Measurements from ENCODE around the gene LPP.

Gene LPP

DNA sequence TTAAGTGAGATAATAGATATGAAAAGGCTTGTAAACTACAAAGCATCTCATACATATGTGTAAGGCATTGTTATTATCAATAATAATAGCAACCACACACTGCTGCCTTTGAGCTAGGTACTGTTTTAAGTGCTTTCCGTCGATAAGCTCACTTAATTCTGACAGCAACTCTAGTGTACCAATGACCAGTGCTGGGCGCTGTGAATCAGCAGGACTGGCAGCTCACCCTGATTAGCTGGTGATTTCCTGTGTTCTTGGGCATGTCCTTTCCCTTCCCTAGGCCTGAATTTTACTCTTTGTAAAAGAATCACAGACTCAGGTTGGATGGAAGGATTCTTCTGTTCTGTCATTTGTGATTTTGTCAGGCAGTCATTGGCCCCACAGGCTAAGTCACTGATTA, 215.6 kb downstream of the LPP start:
- CTCF ChIA-PET, result interaction anchor here (0.8 kb wide), 1 partner anchor 370 kb away, joined by 3 read pairs; no protein-coding TSS in a partner anchor
- POLR2A ChIA-PET, result no interaction called here
- no peak for DNase-seq (ENCODE audit: extremely low spot score)
- TF ChIP-seq, protein P1, sequence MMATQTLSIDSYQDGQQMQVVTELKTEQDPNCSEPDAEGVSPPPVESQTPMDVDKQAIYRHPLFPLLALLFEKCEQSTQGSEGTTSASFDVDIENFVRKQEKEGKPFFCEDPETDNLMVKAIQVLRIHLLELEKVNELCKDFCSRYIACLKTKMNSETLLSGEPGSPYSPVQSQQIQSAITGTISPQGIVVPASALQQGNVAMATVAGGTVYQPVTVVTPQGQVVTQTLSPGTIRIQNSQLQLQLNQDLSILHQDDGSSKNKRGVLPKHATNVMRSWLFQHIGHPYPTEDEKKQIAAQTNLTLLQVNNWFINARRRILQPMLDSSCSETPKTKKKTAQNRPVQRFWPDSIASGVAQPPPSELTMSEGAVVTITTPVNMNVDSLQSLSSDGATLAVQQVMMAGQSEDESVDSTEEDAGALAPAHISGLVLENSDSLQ (IDR thresholded peaks at IDR 0.05), result peak; percentile 23; the same call in 1 of the 2 replicates
- TF ChIP-seq ELF4 (IDR thresholded peaks at IDR 0.05) (no peak), CTBP1 (IDR thresholded peaks at IDR 0.05; ENCODE audit: borderline replicate concordance) (no peak), FOXK2 (IDR thresholded peaks at IDR 0.05) (no peak)

DNA sequence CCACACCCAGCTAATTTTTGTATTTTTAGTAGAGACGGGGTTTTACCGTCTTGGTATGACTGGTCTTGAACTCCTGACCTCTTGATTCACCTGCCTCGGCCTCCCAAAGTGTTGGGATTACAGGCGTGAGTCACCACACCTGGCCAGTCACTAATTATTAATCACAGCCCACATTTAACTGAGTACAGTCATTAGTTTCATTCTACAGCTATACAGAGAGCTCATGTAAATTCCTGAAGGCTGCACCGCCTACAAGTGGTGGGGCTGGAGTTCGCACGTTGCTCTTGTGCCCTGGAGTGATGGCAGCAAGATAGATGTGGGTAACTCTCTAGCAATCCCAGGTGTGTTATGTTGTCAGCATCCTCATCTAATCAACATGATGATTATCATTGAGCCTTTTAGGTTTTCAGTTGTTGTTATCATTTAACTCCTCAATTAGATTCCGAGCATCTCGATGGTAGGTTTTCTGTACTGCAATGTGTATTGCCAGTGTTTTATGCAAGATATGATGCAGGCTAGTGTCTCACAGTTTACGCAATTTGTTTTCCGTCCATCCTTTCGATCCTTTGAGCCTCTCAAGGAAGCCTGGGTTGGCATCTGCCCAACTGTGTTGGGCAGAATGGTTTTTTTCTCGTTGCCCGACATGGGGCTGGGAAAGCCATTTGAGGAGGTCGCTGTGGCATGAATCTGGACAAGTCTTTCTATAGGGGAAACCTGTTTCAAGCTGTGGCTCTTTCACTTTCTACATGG, 216.3 kb downstream of the LPP start:
- no peak for DNase-seq (ENCODE audit: extremely low spot score)
- ChIA-PET CTCF (interaction anchor here (0.8 kb wide), 1 partner anchor 371 kb away, joined by 3 read pairs; no protein-coding TSS in a partner anchor), POLR2A (no interaction called here)
- no peak for TF ChIP-seq TARDBP (IDR thresholded peaks at IDR 0.05)

DNA sequence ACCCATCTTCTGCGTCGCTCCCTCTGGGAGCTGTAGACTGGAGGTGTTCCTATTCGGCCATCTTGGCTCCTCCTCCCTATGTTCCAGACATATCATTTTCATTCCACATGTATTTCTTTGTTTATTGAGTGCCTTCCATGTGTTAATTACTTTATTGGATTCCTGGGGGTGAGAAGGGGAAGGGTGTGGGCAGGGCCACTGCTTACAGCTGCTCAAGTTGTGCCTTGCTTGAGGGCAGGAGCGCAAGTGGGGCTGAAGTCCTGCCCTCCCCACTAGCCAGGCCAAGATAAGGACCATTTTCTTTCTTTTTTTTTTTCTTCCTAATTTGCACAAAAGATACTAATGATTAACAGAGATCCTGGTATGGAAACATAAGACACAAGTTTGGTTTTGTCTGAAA, 224.8 kb downstream of the LPP start:
- DNase-seq (ENCODE audit: extremely low spot score), result no peak
- TF ChIP-seq FOXK2 (IDR thresholded peaks at IDR 0.05) (no peak), TARDBP (IDR thresholded peaks at IDR 0.05) (no peak), CTBP1 (IDR thresholded peaks at IDR 0.05; ENCODE audit: borderline replicate concordance) (no peak), NFRKB (IDR thresholded peaks at IDR 0.05) (no peak), HDGF (IDR thresholded peaks at IDR 0.05; ENCODE audit: borderline replicate concordance) (no peak), SP1 (IDR thresholded peaks at IDR 0.05) (no peak), L3MBTL2 (conservative IDR thresholded peaks at IDR 0.05) (no peak), ARNT (IDR thresholded peaks at IDR 0.05) (no peak), ELF4 (IDR thresholded peaks at IDR 0.05) (no peak), LEF1 (IDR thresholded peaks at IDR 0.05; ENCODE audit: borderline replicate concordance) (no peak)
- TF ChIP-seq, protein P1 (IDR thresholded peaks at IDR 0.05), result no peak
- ChIA-PET POLR2A (no interaction called here), CTCF (interaction anchor here (0.6 kb wide), 1 partner anchor 230 kb away, joined by 3 read pairs; no protein-coding TSS in a partner anchor)

DNA sequence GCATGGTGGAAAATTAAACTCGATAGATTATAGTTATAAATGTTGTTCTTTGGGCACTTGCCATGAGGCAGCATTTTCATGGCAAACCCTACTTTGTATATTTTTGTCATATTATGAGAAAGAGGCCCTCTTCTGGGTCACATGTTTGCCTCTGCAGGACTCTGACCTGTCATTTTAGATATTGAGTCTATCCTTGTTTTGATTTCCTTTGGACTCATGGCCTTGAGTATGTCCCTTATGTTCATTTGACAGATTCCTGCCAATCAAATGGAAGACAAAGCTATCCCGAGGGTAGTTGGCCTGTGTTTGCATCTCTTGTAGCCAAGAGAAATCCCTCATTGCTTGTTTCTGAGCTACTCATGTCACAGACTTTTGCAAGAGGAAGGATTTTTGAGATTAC, 226.3 kb downstream of the LPP start:
- POLR2A ChIA-PET, result no interaction called here
- no peak for DNase-seq (ENCODE audit: extremely low spot score)
- CTCF ChIA-PET, result no interaction called here
- TF ChIP-seq CTBP1 (IDR thresholded peaks at IDR 0.05; ENCODE audit: borderline replicate concordance) (no peak), ARNT (IDR thresholded peaks at IDR 0.05) (no peak), ZNF384 (IDR thresholded peaks at IDR 0.05) (no peak), NFRKB (IDR thresholded peaks at IDR 0.05) (no peak), TARDBP (IDR thresholded peaks at IDR 0.05) (no peak), HDGF (IDR thresholded peaks at IDR 0.05; ENCODE audit: borderline replicate concordance) (no peak), L3MBTL2 (conservative IDR thresholded peaks at IDR 0.05) (no peak), BHLHE40 (IDR thresholded peaks at IDR 0.05; ENCODE audit: borderline replicate concordance) (no peak), FOXM1 (IDR thresholded peaks at IDR 0.05; ENCODE audit: borderline replicate concordance) (no peak), ELF4 (IDR thresholded peaks at IDR 0.05) (no peak), FOXA1 (IDR thresholded peaks at IDR 0.05) (no peak)

DNA sequence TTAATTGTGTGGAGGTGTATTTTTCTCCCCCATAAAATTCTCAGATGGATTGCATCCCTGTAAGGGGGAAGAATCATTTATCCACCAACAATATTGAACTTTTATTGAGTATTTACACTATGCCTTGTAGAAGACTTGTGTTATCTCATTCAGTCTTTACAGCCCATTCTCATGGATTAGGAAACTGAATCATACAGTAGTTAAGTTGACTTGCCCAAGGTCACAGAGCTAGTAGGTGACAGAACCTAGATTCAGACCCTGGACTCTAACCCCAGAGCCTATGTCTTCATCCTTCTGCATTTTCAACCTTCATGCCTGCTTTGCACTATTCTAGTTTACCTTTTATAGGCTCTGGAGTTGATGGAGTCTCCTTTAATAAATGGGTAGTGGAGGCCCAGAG, 226.8 kb downstream of the LPP start:
- TF ChIP-seq TARDBP (IDR thresholded peaks at IDR 0.05), result no peak
- TF ChIP-seq LEF1 (IDR thresholded peaks at IDR 0.05; ENCODE audit: borderline replicate concordance), result no peak
- no peak for TF ChIP-seq FOXM1 (IDR thresholded peaks at IDR 0.05; ENCODE audit: borderline replicate concordance)
- no peak for TF ChIP-seq L3MBTL2 (conservative IDR thresholded peaks at IDR 0.05)
- TF ChIP-seq ARNT (IDR thresholded peaks at IDR 0.05), result no peak
- no peak for TF ChIP-seq NFRKB (IDR thresholded peaks at IDR 0.05)
- TF ChIP-seq SP1 (IDR thresholded peaks at IDR 0.05), result no peak
- TF ChIP-seq ELF4 (IDR thresholded peaks at IDR 0.05), result no peak
- no peak for TF ChIP-seq CTBP1 (IDR thresholded peaks at IDR 0.05; ENCODE audit: borderline replicate concordance)
- CTCF ChIA-PET, result no interaction called here

DNA sequence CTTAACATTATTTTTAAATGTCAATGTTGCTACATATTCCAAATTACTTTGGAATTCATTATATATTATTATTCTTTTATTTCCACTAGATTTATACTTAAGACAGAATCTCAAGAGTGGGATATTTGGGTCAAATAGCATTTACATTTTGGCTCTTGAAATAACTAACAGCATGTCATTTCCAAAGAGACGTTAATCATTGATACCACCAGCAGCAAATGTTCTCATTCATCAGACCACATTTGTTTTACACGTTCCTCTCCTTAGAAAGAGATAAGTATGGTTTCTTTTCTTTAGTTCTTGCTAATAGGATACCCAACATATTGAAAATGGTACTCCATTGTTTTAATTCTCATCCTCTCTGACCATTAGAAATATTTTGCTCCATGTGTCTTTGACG, 229.8 kb downstream of the LPP start:
- CTCF ChIA-PET, result no interaction called here
- POLR2A ChIA-PET, result no interaction called here
- no peak for DNase-seq (ENCODE audit: extremely low spot score)
- TF ChIP-seq L3MBTL2 (conservative IDR thresholded peaks at IDR 0.05), result no peak
- TF ChIP-seq HDGF (IDR thresholded peaks at IDR 0.05; ENCODE audit: borderline replicate concordance), result no peak

More for the DNA sequence above, 226.8 kb downstream of the LPP start:
- no peak for DNase-seq (ENCODE audit: extremely low spot score)
- POLR2A ChIA-PET, result no interaction called here

DNA sequence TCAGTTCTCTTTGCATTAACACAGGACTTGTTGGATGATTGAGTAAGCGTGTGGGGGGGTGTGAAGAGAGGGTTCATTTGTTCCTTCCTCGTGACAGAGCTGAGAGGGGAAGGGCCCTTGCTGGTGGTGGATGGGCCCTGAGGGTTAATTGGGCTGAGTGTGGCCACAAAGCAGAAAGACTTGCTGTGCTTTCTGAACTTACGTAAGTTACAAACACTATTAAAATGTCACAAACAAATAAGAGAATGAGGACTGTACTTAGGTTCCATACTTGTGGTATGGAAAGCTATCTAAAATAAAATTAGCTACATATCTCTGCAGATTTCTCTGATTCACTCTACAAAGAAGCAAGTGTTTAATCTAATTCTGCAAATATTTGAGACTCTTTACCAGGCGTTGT, 231.3 kb downstream of the LPP start:
- POLR2A ChIA-PET, result no interaction called here
- CTCF ChIA-PET, result no interaction called here
- DNase-seq (ENCODE audit: extremely low spot score), result no peak
- no peak for TF ChIP-seq SP1 (IDR thresholded peaks at IDR 0.05)
- TF ChIP-seq BHLHE40 (IDR thresholded peaks at IDR 0.05; ENCODE audit: borderline replicate concordance), result no peak
- TF ChIP-seq, protein P1 (IDR thresholded peaks at IDR 0.05), result no peak
- no peak for TF ChIP-seq TARDBP (IDR thresholded peaks at IDR 0.05)
- TF ChIP-seq FOXM1 (IDR thresholded peaks at IDR 0.05; ENCODE audit: borderline replicate concordance), result no peak
- TF ChIP-seq FOXK2 (IDR thresholded peaks at IDR 0.05), result no peak
- no peak for TF ChIP-seq FOXA1 (IDR thresholded peaks at IDR 0.05)
- TF ChIP-seq HDGF (IDR thresholded peaks at IDR 0.05; ENCODE audit: borderline replicate concordance), result no peak
- no peak for TF ChIP-seq LEF1 (IDR thresholded peaks at IDR 0.05; ENCODE audit: borderline replicate concordance)
- TF ChIP-seq ELF4 (IDR thresholded peaks at IDR 0.05), result no peak
- TF ChIP-seq ZNF384 (IDR thresholded peaks at IDR 0.05), result no peak
- no peak for TF ChIP-seq L3MBTL2 (conservative IDR thresholded peaks at IDR 0.05)
- no peak for TF ChIP-seq ARNT (IDR thresholded peaks at IDR 0.05)
- TF ChIP-seq CTBP1 (IDR thresholded peaks at IDR 0.05; ENCODE audit: borderline replicate concordance), result no peak
- no peak for TF ChIP-seq SUZ12 (IDR thresholded peaks at IDR 0.05)
- no peak for TF ChIP-seq NFRKB (IDR thresholded peaks at IDR 0.05)
